ENCODE data around the gene ELL3. TPM values are rescaled to one million over a fixed set of nuclear protein-coding genes. Genes with fewer than 3 reads are reported as not detected.

ELL3 gene
- total and polyA plus RNA-seq, 4 donors = 2.8 to 6.2 (median 3.3) TPM

- peak within 1 kb of the TSS; percentile 67 for H3K4me3 ChIP-seq (ENCODE audit: low read depth, low read length)
- DNase-seq (ENCODE audit: low read depth in 4 of 6, low spot score in 6 of 6) = peak; percentile 81 to 98 (median 86)
- peaks cover 8% of the 10 kb centered on the region for H3K4me1 ChIP-seq (ENCODE audit: control insufficient read depth, insufficient read depth, low read length)
- no peaks in the 10 kb centered on the region for H3K27me3 ChIP-seq (ENCODE audit: control insufficient read depth, insufficient read depth, low read length)
- peaks cover 40% of the 10 kb centered on the region for H3K36me3 ChIP-seq (ENCODE audit: control insufficient read depth, insufficient read depth, low read length)
- 6% methylated on average over 43 of the region's 44 CpGs for WGBS (ENCODE audit: insufficient coverage)
- peak within 1 kb of the TSS; percentile 94 for H3K27ac ChIP-seq (ENCODE audit: low read depth, low read length)
- no peaks in the 10 kb centered on the region for H3K9me3 ChIP-seq (ENCODE audit: control insufficient read depth, insufficient read depth, low read length)
These were observed 23.7 kb upstream of the ELL3 start, which contains the start of gene HYPK for GRCh38 chr15:43800286-43801141. TSS of gene HYPK (plus strand) at chr15:43800599. CDS start at chr15:43800623, 24 bp downstream.

GRCh38 chr15:43799945-43800285 is 23.1 kb upstream of the ELL3 start, which contains the start of gene SERINC4:
TSS of gene SERINC4 (minus strand) at chr15:43800220. CDS start at chr15:43799986, 234 bp downstream.
- 93% methylated on average over 8 of the region's 8 CpGs for WGBS (ENCODE audit: insufficient coverage)

GRCh38 chr15:43799209-43799944 is 22.6 kb upstream of the ELL3 start:
- Histone ChIP-seq H3K4me1 (ENCODE audit: control insufficient read depth, insufficient read depth, low read length) (peaks cover 14% of the 10 kb centered on the region), H3K9me3 (ENCODE audit: control insufficient read depth, insufficient read depth, low read length) (no peaks in the 10 kb centered on the region), H3K27ac (ENCODE audit: low read depth, low read length) (peak overlapping the region; percentile 94), H3K36me3 (ENCODE audit: control insufficient read depth, insufficient read depth, low read length) (peaks cover 50% of the 10 kb centered on the region), H3K27me3 (ENCODE audit: control insufficient read depth, insufficient read depth, low read length) (no peaks in the 10 kb centered on the region), H3K4me3 (ENCODE audit: low read depth, low read length) (no peak overlapping the region)
- 93% methylated on average over 13 of the region's 16 CpGs for WGBS (ENCODE audit: insufficient coverage)
- no peak for DNase-seq (ENCODE audit: low read depth in 4 of 6, low spot score in 6 of 6)

More at GRCh38 chr15:43799945-43800285, 23.1 kb upstream of the ELL3 start, which contains the start of gene SERINC4:
- no peaks in the 10 kb centered on the region for H3K27me3 ChIP-seq (ENCODE audit: control insufficient read depth, insufficient read depth, low read length)
- no peak for DNase-seq (ENCODE audit: low read depth in 4 of 6, low spot score in 6 of 6)
- H3K4me3 ChIP-seq (ENCODE audit: low read depth, low read length) = peak within 1 kb of the TSS; percentile 67
- no peaks in the 10 kb centered on the region for H3K9me3 ChIP-seq (ENCODE audit: control insufficient read depth, insufficient read depth, low read length)
- H3K4me1 ChIP-seq (ENCODE audit: control insufficient read depth, insufficient read depth, low read length) = peaks cover 9% of the 10 kb centered on the region
- H3K27ac ChIP-seq (ENCODE audit: low read depth, low read length) = peak within 1 kb of the TSS; percentile 94
- H3K36me3 ChIP-seq (ENCODE audit: control insufficient read depth, insufficient read depth, low read length) = peaks cover 45% of the 10 kb centered on the region

- H3K9me3 ChIP-seq (ENCODE audit: control insufficient read depth, insufficient read depth, low read length) = no peaks in the 10 kb centered on the region
- peaks cover 45% of the 10 kb centered on the region for H3K36me3 ChIP-seq (ENCODE audit: control insufficient read depth, insufficient read depth, low read length)
- no peaks in the 10 kb centered on the region for H3K27me3 ChIP-seq (ENCODE audit: control insufficient read depth, insufficient read depth, low read length)
- H3K4me3 ChIP-seq (ENCODE audit: low read depth, low read length) = no peak overlapping the region
- DNase-seq (ENCODE audit: low read depth in 4 of 6, low spot score in 6 of 6) = no peak
- no CpG with 5 or more reads among the region's 3 CpGs for WGBS (ENCODE audit: insufficient coverage)
- H3K4me1 ChIP-seq (ENCODE audit: control insufficient read depth, insufficient read depth, low read length) = peaks cover 29% of the 10 kb centered on the region
- no peak overlapping the region for H3K27ac ChIP-seq (ENCODE audit: low read depth, low read length)
These were observed 19.8 kb upstream of the ELL3 start for GRCh38 chr15:43796566-43796965.

GRCh38 chr15:43795997-43796396 is 19.2 kb upstream of the ELL3 start:
- H3K36me3 ChIP-seq (ENCODE audit: control insufficient read depth, insufficient read depth, low read length) = peaks cover 45% of the 10 kb centered on the region
- peaks cover 32% of the 10 kb centered on the region for H3K4me1 ChIP-seq (ENCODE audit: control insufficient read depth, insufficient read depth, low read length)
- DNase-seq (ENCODE audit: low read depth in 4 of 6, low spot score in 6 of 6) = no peak
- H3K9me3 ChIP-seq (ENCODE audit: control insufficient read depth, insufficient read depth, low read length) = no peaks in the 10 kb centered on the region
- no peak overlapping the region for H3K27ac ChIP-seq (ENCODE audit: low read depth, low read length)
- H3K27me3 ChIP-seq (ENCODE audit: control insufficient read depth, insufficient read depth, low read length) = no peaks in the 10 kb centered on the region
- no peak overlapping the region for H3K4me3 ChIP-seq (ENCODE audit: low read depth, low read length)

- 100% methylated on average over 1 of the region's 2 CpGs for WGBS (ENCODE audit: insufficient coverage)
- H3K4me1 ChIP-seq (ENCODE audit: control insufficient read depth, insufficient read depth, low read length) = peaks cover 30% of the 10 kb centered on the region
- no peak for DNase-seq (ENCODE audit: low read depth in 4 of 6, low spot score in 6 of 6)
- H3K36me3 ChIP-seq (ENCODE audit: control insufficient read depth, insufficient read depth, low read length) = peaks cover 45% of the 10 kb centered on the region
- no peak overlapping the region for H3K27ac ChIP-seq (ENCODE audit: low read depth, low read length)
- no peak overlapping the region for H3K4me3 ChIP-seq (ENCODE audit: low read depth, low read length)
- no peaks in the 10 kb centered on the region for H3K9me3 ChIP-seq (ENCODE audit: control insufficient read depth, insufficient read depth, low read length)
- H3K27me3 ChIP-seq (ENCODE audit: control insufficient read depth, insufficient read depth, low read length) = no peaks in the 10 kb centered on the region
These were observed 18.4 kb upstream of the ELL3 start for GRCh38 chr15:43795197-43795596.

GRCh38 chr15:43794269-43795037 is 17.7 kb upstream of the ELL3 start:
- 78% methylated on average over 5 of the region's 9 CpGs for WGBS (ENCODE audit: insufficient coverage)
- H3K27me3 ChIP-seq (ENCODE audit: control insufficient read depth, insufficient read depth, low read length) = no peaks in the 10 kb centered on the region
- no peak for DNase-seq (ENCODE audit: low read depth in 4 of 6, low spot score in 6 of 6)
- no peak overlapping the region for H3K27ac ChIP-seq (ENCODE audit: low read depth, low read length)
- peak overlapping the region; percentile 1 for H3K4me3 ChIP-seq (ENCODE audit: low read depth, low read length)
- peaks cover 25% of the 10 kb centered on the region for H3K4me1 ChIP-seq (ENCODE audit: control insufficient read depth, insufficient read depth, low read length)
- no peaks in the 10 kb centered on the region for H3K9me3 ChIP-seq (ENCODE audit: control insufficient read depth, insufficient read depth, low read length)
- H3K36me3 ChIP-seq (ENCODE audit: control insufficient read depth, insufficient read depth, low read length) = peaks cover 40% of the 10 kb centered on the region

GRCh38 chr15:43793647-43794046 is 16.9 kb upstream of the ELL3 start:
- Histone ChIP-seq H3K9me3 (ENCODE audit: control insufficient read depth, insufficient read depth, low read length) (no peaks in the 10 kb centered on the region), H3K27ac (ENCODE audit: low read depth, low read length) (no peak overlapping the region), H3K27me3 (ENCODE audit: control insufficient read depth, insufficient read depth, low read length) (no peaks in the 10 kb centered on the region), H3K4me3 (ENCODE audit: low read depth, low read length) (peak overlapping the region; percentile 100), H3K36me3 (ENCODE audit: control insufficient read depth, insufficient read depth, low read length) (peaks cover 33% of the 10 kb centered on the region), H3K4me1 (ENCODE audit: control insufficient read depth, insufficient read depth, low read length) (peaks cover 25% of the 10 kb centered on the region)
- WGBS (ENCODE audit: insufficient coverage) = 90% methylated on average over 9 of the region's 10 CpGs
- DNase-seq (ENCODE audit: low read depth in 4 of 6, low spot score in 6 of 6) = no peak

GRCh38 chr15:43792761-43793476 is 16.2 kb upstream of the ELL3 start:
- Histone ChIP-seq H3K4me3 (ENCODE audit: low read depth, low read length) (peak overlapping the region; percentile 100), H3K4me1 (ENCODE audit: control insufficient read depth, insufficient read depth, low read length) (peaks cover 25% of the 10 kb centered on the region), H3K36me3 (ENCODE audit: control insufficient read depth, insufficient read depth, low read length) (peaks cover 33% of the 10 kb centered on the region), H3K27ac (ENCODE audit: low read depth, low read length) (peak overlapping the region; percentile 98), H3K9me3 (ENCODE audit: control insufficient read depth, insufficient read depth, low read length) (no peaks in the 10 kb centered on the region), H3K27me3 (ENCODE audit: control insufficient read depth, insufficient read depth, low read length) (no peaks in the 10 kb centered on the region)
- 5% methylated on average over 26 of the region's 33 CpGs for WGBS (ENCODE audit: insufficient coverage)
- DNase-seq (ENCODE audit: low read depth in 4 of 6, low spot score in 6 of 6) = no peak
